NCI-H2196 (cell line): ENCODE measurements around the gene LRRC37A2.
"Not testable (repeated sequence)": the region's sequence is repeated elsewhere in the genome, so short reads cannot be mapped to it uniquely, and the experiment has no call there.

Source experiments
- DNase-seq: peaks from one replicate; lab custom pipeline; 2025; ENCODE audit not compliant: unreplicated experiment; lab: John Stamatoyannopoulos, UW

Gene LRRC37A2

GRCh38 chr17:46591332-46591731, 79.1 kb downstream of the LRRC37A2 start:
- DNase-seq = not testable (repeated sequence)

- DNase-seq = not testable (repeated sequence)
Observed at GRCh38 chr17:46598344-46598931, 86.2 kb downstream of the LRRC37A2 start.

GRCh38 chr17:46600767-46601166, 88.5 kb downstream of the LRRC37A2 start:
- DNase-seq = not testable (repeated sequence)

GRCh38 chr17:46603125-46603524, 90.9 kb downstream of the LRRC37A2 start:
- not testable (repeated sequence) for DNase-seq
